ENCODE data around the gene GINM1. TPM values are rescaled to one million over a fixed set of nuclear protein-coding genes. Genes with fewer than 3 reads are reported as not detected.

GINM1 gene
- total RNA-seq, 1 donor from 2014 or later = 45.7 TPM

- DNase-seq (ENCODE audit: low read depth, low spot score) = no peak
Measured at GRCh38 chr6:149592983-149593382, 26.8 kb downstream of the GINM1 start.

GRCh38 chr6:149593408-149593807, 27.2 kb downstream of the GINM1 start:
- no peak for DNase-seq (ENCODE audit: low read depth, low spot score)

- no peak for DNase-seq (ENCODE audit: low read depth, low spot score)
Measured at GRCh38 chr6:149600508-149600907, 34.3 kb downstream of the GINM1 start.

- no peak for DNase-seq (ENCODE audit: low read depth, low spot score)
Measured at GRCh38 chr6:149608381-149608982, 42.3 kb downstream of the GINM1 start.

- no peak for DNase-seq (ENCODE audit: low read depth, low spot score)
Measured at GRCh38 chr6:149614337-149614736, 48.2 kb downstream of the GINM1 start.

- no peak for DNase-seq (ENCODE audit: low read depth, low spot score)
Measured at GRCh38 chr6:149615805-149616204, 49.6 kb downstream of the GINM1 start.

- DNase-seq (ENCODE audit: low read depth, low spot score) = no peak
Measured at GRCh38 chr6:149627672-149628071, 61.5 kb downstream of the GINM1 start.

GRCh38 chr6:149628875-149629510, 62.8 kb downstream of the GINM1 start:
- no peak for DNase-seq (ENCODE audit: low read depth, low spot score)

GRCh38 chr6:149634315-149634714, 68.1 kb downstream of the GINM1 start:
- DNase-seq (ENCODE audit: low read depth, low spot score) = no peak

GRCh38 chr6:149636124-149636523, 69.9 kb downstream of the GINM1 start:
- DNase-seq (ENCODE audit: low read depth, low spot score) = no peak

Other genes starting within 250 kb of the GINM1 start
- 17.7 and 21.4 TPM in 2 replicates for gene TAB2, start 248.7 kb upstream of the GINM1 start, total RNA-seq
- gene SUMO4, start 166.1 kb upstream of the GINM1 start, total RNA-seq = 0.53 and 1.3 TPM in 2 replicates
- gene ZC3H12D, start 81.4 kb upstream of the GINM1 start, total RNA-seq = 0.07 and 0.18 TPM in 2 replicates
- 25.4 and 27.9 TPM in 2 replicates for gene PPIL4, start 20.3 kb upstream of the GINM1 start, total RNA-seq
- 27.0 and 27.2 TPM in 2 replicates for gene KATNA1, start 82.3 kb downstream of the GINM1 start, total RNA-seq
- 6.6 and 8.5 TPM in 2 replicates for gene LATS1, start 151.7 kb downstream of the GINM1 start, total RNA-seq
- gene NUP43, start 180.2 kb downstream of the GINM1 start, total RNA-seq = 33.2 and 47.3 TPM in 2 replicates
- 130 and 165 TPM in 2 replicates for gene PCMT1, start 183.4 kb downstream of the GINM1 start, total RNA-seq